Measurements from ENCODE around the gene EVI2A. TPM values are rescaled to one million over a fixed set of nuclear protein-coding genes. Genes with fewer than 3 reads are reported as not detected.

The EVI2A gene
- total and polyA plus RNA-seq, 10 of the 15 experiments (the other 5 are each of a cell fraction or from before 2014, with no cell fraction given): 4.6 to 78.3 (median 25.7) TPM

DNA sequence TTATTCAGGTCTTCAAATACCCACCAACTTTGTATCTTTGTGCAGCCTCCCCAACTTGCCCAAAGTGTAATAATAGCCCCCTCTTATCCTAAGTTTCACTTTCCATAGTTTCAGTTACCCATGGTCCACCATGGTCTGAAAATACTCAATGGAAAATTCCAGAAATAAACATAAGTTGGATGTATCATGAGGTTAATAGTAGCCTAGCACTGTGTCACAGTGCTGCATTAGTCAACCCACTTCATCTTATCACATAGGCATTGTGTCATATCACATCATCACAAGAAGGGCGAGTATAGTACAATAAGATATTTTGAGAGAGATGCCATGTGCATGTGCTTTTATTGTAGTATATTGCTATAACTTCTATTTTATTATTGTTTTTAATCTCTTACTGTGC is 46.3 kb downstream of the EVI2A start (continued):
- TF ChIP-seq POU2F2 (IDR thresholded peaks at IDR 0.05; ENCODE audit: borderline replicate concordance, low read depth, low read length) (no peak), ATF7 (IDR thresholded peaks at IDR 0.05; ENCODE audit: low read depth) (no peak), ZNF207 (IDR thresholded peaks at IDR 0.05; ENCODE audit: borderline replicate concordance) (no peak)

DNA sequence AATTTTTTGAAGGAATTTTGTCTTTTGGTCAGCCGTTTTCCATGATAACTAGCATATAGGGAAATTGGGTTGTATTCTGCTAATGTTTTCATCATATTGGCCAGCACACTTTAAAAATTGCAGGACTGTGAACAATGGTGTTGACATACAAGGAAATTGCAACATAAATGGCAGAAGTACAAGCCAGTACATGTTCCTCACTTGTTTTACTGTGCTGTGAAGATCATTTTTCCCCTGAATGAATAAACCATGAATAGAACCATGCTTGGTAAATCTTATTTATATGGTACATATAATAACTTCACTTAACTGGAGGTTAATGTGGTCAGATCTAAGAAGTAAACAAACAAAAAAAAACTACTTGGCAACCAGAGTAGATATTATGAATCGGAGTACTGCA is 47.2 kb downstream of the EVI2A start:
- RAD21 ChIA-PET (ENCODE audit: unreplicated experiment): no interaction called here
- H4K20me1 ChIP-seq (ENCODE audit: control insufficient read depth, insufficient read depth): no peaks in the 10 kb centered on the region
- intact Hi-C loops (cut with micrococcal nuclease; ENCODE audit: unreplicated experiment): no loop called here
- no peak overlapping the region for H3K4me2 ChIP-seq (ENCODE audit: control insufficient read depth, insufficient read depth)
- no peaks in the 10 kb centered on the region for H3K4me1 ChIP-seq (ENCODE audit: control insufficient read depth, insufficient read depth, low read length)
- CTCF ChIA-PET: no interaction called here
- BruUV-seq (replicated peaks): no TSS peak
- WGBS (ENCODE audit: insufficient coverage, insufficient replicate concordance, low lambda C conversion rate, missing lambda C conversion rate): 98% methylated on average over 2 of the region's 2 CpGs
- no peak overlapping the region for H2AFZ ChIP-seq (ENCODE audit: control insufficient read depth, low read depth, low read length)
- POLR2A ChIA-PET: no interaction called here
- in situ Hi-C loops (cut with MboI): no loop called here
- no peaks in the 10 kb centered on the region for H3K79me2 ChIP-seq (ENCODE audit: control insufficient read depth, insufficient read depth, low read length)
- H3K27ac ChIP-seq (ENCODE audit: control insufficient read depth, insufficient read depth): no peak overlapping the region
- H3K9me3 ChIP-seq (replicated peaks; ENCODE audit: control insufficient read depth, insufficient read depth, low read length): no peaks in the 10 kb centered on the region
- H3K9ac ChIP-seq (ENCODE audit: control insufficient read depth, insufficient read depth, low read length): no peak overlapping the region
- SMC1A ChIA-PET (ENCODE audit: uncharacterized antibody, unreplicated experiment): no interaction called here
- DNase-seq (ENCODE audit: low read depth, low spot score): no peak
- no peak for FAIRE-seq
- TF ChIP-seq HDAC2 (IDR thresholded peaks at IDR 0.05): no peak
- TF ChIP-seq, protein P1, sequence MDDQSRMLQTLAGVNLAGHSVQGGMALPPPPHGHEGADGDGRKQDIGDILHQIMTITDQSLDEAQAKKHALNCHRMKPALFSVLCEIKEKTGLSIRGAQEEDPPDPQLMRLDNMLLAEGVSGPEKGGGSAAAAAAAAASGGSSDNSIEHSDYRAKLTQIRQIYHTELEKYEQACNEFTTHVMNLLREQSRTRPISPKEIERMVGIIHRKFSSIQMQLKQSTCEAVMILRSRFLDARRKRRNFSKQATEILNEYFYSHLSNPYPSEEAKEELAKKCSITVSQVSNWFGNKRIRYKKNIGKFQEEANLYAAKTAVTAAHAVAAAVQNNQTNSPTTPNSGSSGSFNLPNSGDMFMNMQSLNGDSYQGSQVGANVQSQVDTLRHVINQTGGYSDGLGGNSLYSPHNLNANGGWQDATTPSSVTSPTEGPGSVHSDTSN (IDR thresholded peaks at IDR 0.05; ENCODE audit: insufficient replicate concordance, low read depth, low read length): no peak
- no peaks in the 10 kb centered on the region for H3K27me3 ChIP-seq (replicated peaks in 1 of 2; ENCODE audit: control insufficient read depth in 2 of 2, insufficient read depth in 2 of 2, low read length in 1 of 2)
- H3K36me3 ChIP-seq (ENCODE audit: control insufficient read depth in 2 of 2, insufficient read depth in 2 of 2, low read length in 1 of 2): peaks cover 0 to 12% of the 10 kb centered on the region in 2 experiments; a peak in 2 of 4 replicates
- H3K4me3 ChIP-seq: no peak overlapping the region
- no peak for ATAC-seq

GRCh38 chr17:31273516-31273915 is 47.9 kb downstream of the EVI2A start:
- CTCF ChIA-PET: no interaction called here
- POLR2A ChIA-PET: no interaction called here
- DNase-seq (ENCODE audit: low read depth, low spot score) (no peak), ATAC-seq (no peak), FAIRE-seq (no peak)
- SMC1A ChIA-PET (ENCODE audit: uncharacterized antibody, unreplicated experiment): no interaction called here
- no peak overlapping the region for H3K4me2 ChIP-seq (ENCODE audit: control insufficient read depth, insufficient read depth)
- BruUV-seq (replicated peaks): no TSS peak
- no peaks in the 10 kb centered on the region for H3K27me3 ChIP-seq (replicated peaks in 1 of 2; ENCODE audit: control insufficient read depth in 2 of 2, insufficient read depth in 2 of 2, low read length in 1 of 2)
- intact Hi-C loops (cut with micrococcal nuclease; ENCODE audit: unreplicated experiment) (no loop called here), in situ Hi-C loops (cut with MboI) (no loop called here)
- no peaks in the 10 kb centered on the region for H3K9me3 ChIP-seq (replicated peaks; ENCODE audit: control insufficient read depth, insufficient read depth, low read length)
- no peaks in the 10 kb centered on the region for H3K79me2 ChIP-seq (ENCODE audit: control insufficient read depth, insufficient read depth, low read length)
- H3K9ac ChIP-seq (ENCODE audit: control insufficient read depth, insufficient read depth, low read length): no peak overlapping the region
- H2AFZ ChIP-seq (ENCODE audit: control insufficient read depth, low read depth, low read length): no peak overlapping the region
- 100% methylated on average over 1 of the region's 1 CpG for WGBS (ENCODE audit: insufficient coverage, insufficient replicate concordance, low lambda C conversion rate, missing lambda C conversion rate)
- H3K4me1 ChIP-seq (ENCODE audit: control insufficient read depth, insufficient read depth, low read length): no peaks in the 10 kb centered on the region
- H4K20me1 ChIP-seq (ENCODE audit: control insufficient read depth, insufficient read depth): no peaks in the 10 kb centered on the region
- H3K4me3 ChIP-seq: no peak overlapping the region
- H3K36me3 ChIP-seq (ENCODE audit: control insufficient read depth in 2 of 2, insufficient read depth in 2 of 2, low read length in 1 of 2): peaks cover 0 to 8% of the 10 kb centered on the region in 2 experiments; a peak in 2 of 4 replicates
- H3K27ac ChIP-seq (ENCODE audit: control insufficient read depth, insufficient read depth): no peak overlapping the region
- RAD21 ChIA-PET (ENCODE audit: unreplicated experiment): no interaction called here
- TF ChIP-seq TCF7 (IDR thresholded peaks at IDR 0.05; ENCODE audit: borderline replicate concordance) (no peak), NBN (IDR thresholded peaks at IDR 0.05) (no peak), RAD21 (IDR thresholded peaks at IDR 0.05; ENCODE audit: insufficient read depth, low read depth, low read length) (no peak), TARDBP (IDR thresholded peaks at IDR 0.05; ENCODE audit: borderline replicate concordance) (no peak), EED (IDR thresholded peaks at IDR 0.05; ENCODE audit: low read depth) (no peak), NR2C2 (IDR thresholded peaks at IDR 0.05; ENCODE audit: borderline replicate concordance, control insufficient read depth, insufficient read length, low read depth) (no peak), MYC (IDR thresholded peaks at IDR 0.05; ENCODE audit: insufficient read depth, insufficient read length, insufficient replicate concordance, low read length, severe bottlenecking) (no peak), RELA (IDR thresholded peaks at IDR 0.05; ENCODE audit: borderline replicate concordance, partially characterized antibody) (no peak)
- TF ChIP-seq, protein P2, sequence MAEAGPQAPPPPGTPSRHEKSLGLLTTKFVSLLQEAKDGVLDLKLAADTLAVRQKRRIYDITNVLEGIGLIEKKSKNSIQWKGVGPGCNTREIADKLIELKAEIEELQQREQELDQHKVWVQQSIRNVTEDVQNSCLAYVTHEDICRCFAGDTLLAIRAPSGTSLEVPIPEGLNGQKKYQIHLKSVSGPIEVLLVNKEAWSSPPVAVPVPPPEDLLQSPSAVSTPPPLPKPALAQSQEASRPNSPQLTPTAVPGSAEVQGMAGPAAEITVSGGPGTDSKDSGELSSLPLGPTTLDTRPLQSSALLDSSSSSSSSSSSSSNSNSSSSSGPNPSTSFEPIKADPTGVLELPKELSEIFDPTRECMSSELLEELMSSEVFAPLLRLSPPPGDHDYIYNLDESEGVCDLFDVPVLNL (IDR thresholded peaks at IDR 0.05; ENCODE audit: low read depth, low read length): no peak
- TF ChIP-seq, protein P3, sequence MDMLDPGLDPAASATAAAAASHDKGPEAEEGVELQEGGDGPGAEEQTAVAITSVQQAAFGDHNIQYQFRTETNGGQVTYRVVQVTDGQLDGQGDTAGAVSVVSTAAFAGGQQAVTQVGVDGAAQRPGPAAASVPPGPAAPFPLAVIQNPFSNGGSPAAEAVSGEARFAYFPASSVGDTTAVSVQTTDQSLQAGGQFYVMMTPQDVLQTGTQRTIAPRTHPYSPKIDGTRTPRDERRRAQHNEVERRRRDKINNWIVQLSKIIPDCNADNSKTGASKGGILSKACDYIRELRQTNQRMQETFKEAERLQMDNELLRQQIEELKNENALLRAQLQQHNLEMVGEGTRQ (IDR thresholded peaks at IDR 0.05; ENCODE audit: borderline replicate concordance, low read depth, low read length): no peak

Data from GM12878 (cell line).